ENCODE measurements around the gene FHIT.

The FHIT gene

DNA sequence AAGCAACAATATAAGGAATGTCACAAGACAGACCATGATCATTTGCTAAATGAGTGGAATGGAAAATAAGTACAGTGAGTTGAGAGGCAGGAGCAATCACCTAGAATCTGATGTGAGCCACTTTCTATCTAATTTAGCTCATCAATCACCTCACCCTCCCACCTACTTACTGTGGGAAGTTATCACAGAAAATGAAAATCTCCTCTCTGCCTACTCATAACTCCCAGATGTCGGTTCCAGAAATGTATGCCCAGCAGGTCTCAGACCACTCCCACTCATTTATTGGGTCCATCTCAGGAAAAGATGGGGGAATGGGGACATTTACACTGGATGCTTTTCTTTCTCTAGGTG, 270.9 kb downstream of the FHIT start:
- no peaks in the 10 kb centered on the region for H3K9me3 ChIP-seq (ENCODE audit: low read length)
- H3K27ac ChIP-seq (ENCODE audit: low read depth, low read length) = no peak overlapping the region
- H3K9ac ChIP-seq (ENCODE audit: low read length) = no peak overlapping the region
- no peaks in the 10 kb centered on the region for H3K36me3 ChIP-seq (ENCODE audit: insufficient read depth, low read length)
- H3K4me1 ChIP-seq (ENCODE audit: insufficient read depth, low read length) = no peaks in the 10 kb centered on the region
- no peak overlapping the region for H3K4me3 ChIP-seq (ENCODE audit: low read depth in 1 of 2, low read length in 2 of 2)
- no peaks in the 10 kb centered on the region for H3K27me3 ChIP-seq (ENCODE audit: control insufficient read depth in 1 of 2, insufficient read depth in 2 of 2, low read length in 2 of 2)

DNA sequence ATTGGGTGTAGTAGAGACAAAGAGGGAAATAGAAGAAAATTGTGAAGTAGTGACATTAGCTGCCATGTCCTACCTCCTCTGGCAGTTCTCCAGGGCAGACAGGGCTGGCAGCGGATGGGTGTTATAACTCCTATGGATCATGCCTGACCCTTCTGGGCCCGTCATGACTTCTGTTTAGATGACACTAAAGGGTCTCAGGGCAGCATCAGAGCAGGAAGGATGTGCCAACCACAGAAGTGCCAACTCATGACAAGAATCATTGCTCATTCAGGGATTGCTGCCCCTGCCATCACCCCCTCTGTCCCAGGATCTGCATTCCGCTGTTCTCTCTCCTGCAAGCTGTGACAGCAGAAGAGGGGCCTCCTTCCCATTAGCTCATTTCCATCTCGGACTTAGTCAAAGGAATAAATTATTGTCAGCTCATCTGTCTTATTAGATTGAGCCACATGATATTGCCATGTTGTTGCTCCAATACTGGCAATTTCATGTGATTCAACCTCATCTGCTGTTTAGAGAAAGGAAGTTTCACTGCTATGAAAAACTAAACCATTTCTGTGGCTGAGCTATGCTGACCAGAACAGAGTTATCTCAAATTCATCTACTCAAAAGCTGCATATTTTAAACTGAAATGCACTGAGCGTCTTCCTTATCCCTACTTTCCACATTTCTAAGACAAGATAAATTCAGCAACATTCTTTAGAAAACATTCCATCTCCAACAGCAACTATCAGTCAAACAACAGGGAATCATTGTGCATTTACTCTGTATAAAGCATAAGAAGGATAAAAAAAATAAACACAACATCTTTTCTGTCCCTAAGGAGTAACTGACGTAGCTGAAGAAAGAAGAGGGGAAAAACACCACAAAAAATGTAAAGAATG, 271.6 kb downstream of the FHIT start:
- no peaks in the 10 kb centered on the region for H3K9me3 ChIP-seq (ENCODE audit: low read length)
- H3K27ac ChIP-seq (ENCODE audit: low read depth, low read length) = no peak overlapping the region
- H3K36me3 ChIP-seq (ENCODE audit: insufficient read depth, low read length) = no peaks in the 10 kb centered on the region
- no peak overlapping the region for H3K4me3 ChIP-seq (ENCODE audit: low read depth in 1 of 2, low read length in 2 of 2)
- no peak overlapping the region for H3K9ac ChIP-seq (ENCODE audit: low read length)
- no peaks in the 10 kb centered on the region for H3K27me3 ChIP-seq (ENCODE audit: control insufficient read depth in 1 of 2, insufficient read depth in 2 of 2, low read length in 2 of 2)
- no peaks in the 10 kb centered on the region for H3K4me1 ChIP-seq (ENCODE audit: insufficient read depth, low read length)

DNA sequence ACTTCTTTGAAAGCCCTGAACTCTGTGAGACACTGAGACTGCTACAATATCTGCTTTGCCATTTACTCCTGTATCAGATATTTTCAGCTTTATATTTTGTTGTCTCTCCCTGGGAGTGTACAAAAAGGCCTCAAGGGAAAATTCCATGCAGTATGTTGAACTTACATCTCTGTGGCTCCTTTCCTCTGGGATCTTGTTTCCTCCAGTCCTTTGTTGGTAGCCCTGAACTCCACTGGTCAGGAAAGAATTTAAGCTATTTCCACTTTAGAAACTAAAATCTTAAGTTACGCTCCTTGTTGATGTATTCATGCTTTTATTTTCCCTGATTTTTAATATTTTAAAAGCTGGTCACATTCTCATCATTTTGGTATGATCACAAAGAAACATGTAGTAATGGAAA, 277.9 kb downstream of the FHIT start:
- no peak overlapping the region for H3K4me3 ChIP-seq (ENCODE audit: low read depth in 1 of 2, low read length in 2 of 2)
- H3K36me3 ChIP-seq (ENCODE audit: insufficient read depth, low read length) = no peaks in the 10 kb centered on the region
- H3K9me3 ChIP-seq (ENCODE audit: low read length) = no peaks in the 10 kb centered on the region

DNA sequence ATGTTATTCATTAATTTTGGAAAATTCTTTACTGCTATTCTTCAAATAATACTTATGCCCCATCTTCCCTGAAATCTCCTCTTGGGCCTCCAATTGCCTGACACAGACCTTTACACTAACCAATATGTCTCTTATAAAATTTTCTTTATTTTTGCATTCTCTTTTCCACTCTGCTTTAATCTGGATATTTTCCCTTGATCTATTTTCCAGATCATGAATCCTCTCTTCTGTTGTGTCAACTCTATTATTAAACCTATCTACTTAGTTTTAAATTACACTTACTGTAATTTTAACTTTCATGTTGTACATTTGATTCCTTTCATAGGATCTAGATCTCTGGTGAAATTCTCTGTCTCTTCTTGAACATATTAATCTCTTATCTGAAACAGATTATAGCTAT, 278.7 kb downstream of the FHIT start:
- no peaks in the 10 kb centered on the region for H3K4me1 ChIP-seq (ENCODE audit: insufficient read depth, low read length)
- H3K9ac ChIP-seq (ENCODE audit: low read length) = no peak overlapping the region
- no peaks in the 10 kb centered on the region for H3K36me3 ChIP-seq (ENCODE audit: insufficient read depth, low read length)
- no peaks in the 10 kb centered on the region for H3K27me3 ChIP-seq (ENCODE audit: control insufficient read depth in 1 of 2, insufficient read depth in 2 of 2, low read length in 2 of 2)
- no peak overlapping the region for H3K4me3 ChIP-seq (ENCODE audit: low read depth in 1 of 2, low read length in 2 of 2)
- H3K9me3 ChIP-seq (ENCODE audit: low read length) = no peaks in the 10 kb centered on the region
- H3K27ac ChIP-seq (ENCODE audit: low read depth, low read length) = no peak overlapping the region

More for the DNA sequence above, 277.9 kb downstream of the FHIT start:
- Histone ChIP-seq H3K4me1 (ENCODE audit: insufficient read depth, low read length) (no peaks in the 10 kb centered on the region), H3K27ac (ENCODE audit: low read depth, low read length) (no peak overlapping the region), H3K9ac (ENCODE audit: low read length) (no peak overlapping the region), H3K27me3 (ENCODE audit: control insufficient read depth in 1 of 2, insufficient read depth in 2 of 2, low read length in 2 of 2) (no peaks in the 10 kb centered on the region)

DNA sequence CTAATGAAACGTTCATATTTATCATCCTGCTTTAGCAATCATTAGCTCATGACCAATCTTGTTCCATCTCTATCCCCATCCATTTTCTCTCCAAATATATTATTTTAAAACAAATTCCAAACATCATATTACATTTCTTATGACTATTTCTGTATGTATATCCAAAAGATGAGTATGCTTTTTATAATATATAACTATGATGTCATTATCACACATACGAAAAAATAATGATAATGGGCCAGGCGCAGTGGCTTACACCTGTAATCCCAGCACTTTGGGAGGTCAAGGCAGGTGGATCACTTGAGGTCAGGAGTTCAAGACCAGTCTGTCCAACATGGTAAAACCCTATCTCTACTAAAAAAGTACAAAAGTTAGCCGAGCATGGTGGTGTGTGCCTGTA, 280.4 kb downstream of the FHIT start:
- no peak overlapping the region for H3K4me3 ChIP-seq (ENCODE audit: low read depth in 1 of 2, low read length in 2 of 2)
- no peak overlapping the region for H3K9ac ChIP-seq (ENCODE audit: low read length)
- no peaks in the 10 kb centered on the region for H3K36me3 ChIP-seq (ENCODE audit: insufficient read depth, low read length)
- no peak overlapping the region for H3K27ac ChIP-seq (ENCODE audit: low read depth, low read length)
- H3K9me3 ChIP-seq (ENCODE audit: low read length) = no peaks in the 10 kb centered on the region
- H3K27me3 ChIP-seq (ENCODE audit: control insufficient read depth in 1 of 2, insufficient read depth in 2 of 2, low read length in 2 of 2) = no peaks in the 10 kb centered on the region
- H3K4me1 ChIP-seq (ENCODE audit: insufficient read depth, low read length) = no peaks in the 10 kb centered on the region

DNA sequence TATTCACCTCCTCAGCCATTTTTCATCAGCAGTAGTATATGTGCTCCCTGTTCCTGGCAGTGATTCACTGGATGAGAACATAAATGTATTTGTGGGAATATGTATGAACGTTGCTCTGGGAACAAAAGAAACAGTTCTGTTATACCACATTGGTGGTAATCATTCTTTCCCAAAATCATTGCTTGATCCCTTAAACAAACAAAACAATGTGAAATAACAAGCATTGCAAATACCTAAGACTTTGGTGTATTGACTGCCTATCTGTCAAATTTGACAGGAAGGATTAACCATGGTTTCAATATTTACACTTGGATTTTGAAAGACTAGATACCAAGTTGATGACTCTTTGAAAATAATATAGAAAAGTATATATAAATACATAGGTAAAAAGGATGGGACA, 284.1 kb downstream of the FHIT start:
- Histone ChIP-seq H3K4me3 (ENCODE audit: low read depth in 1 of 2, low read length in 2 of 2) (no peak overlapping the region), H3K9ac (ENCODE audit: low read length) (no peak overlapping the region), H3K27ac (ENCODE audit: low read depth, low read length) (no peak overlapping the region), H3K9me3 (ENCODE audit: low read length) (no peaks in the 10 kb centered on the region), H3K36me3 (ENCODE audit: insufficient read depth, low read length) (no peaks in the 10 kb centered on the region), H3K27me3 (ENCODE audit: control insufficient read depth in 1 of 2, insufficient read depth in 2 of 2, low read length in 2 of 2) (no peaks in the 10 kb centered on the region), H3K4me1 (ENCODE audit: insufficient read depth, low read length) (no peaks in the 10 kb centered on the region)

DNA sequence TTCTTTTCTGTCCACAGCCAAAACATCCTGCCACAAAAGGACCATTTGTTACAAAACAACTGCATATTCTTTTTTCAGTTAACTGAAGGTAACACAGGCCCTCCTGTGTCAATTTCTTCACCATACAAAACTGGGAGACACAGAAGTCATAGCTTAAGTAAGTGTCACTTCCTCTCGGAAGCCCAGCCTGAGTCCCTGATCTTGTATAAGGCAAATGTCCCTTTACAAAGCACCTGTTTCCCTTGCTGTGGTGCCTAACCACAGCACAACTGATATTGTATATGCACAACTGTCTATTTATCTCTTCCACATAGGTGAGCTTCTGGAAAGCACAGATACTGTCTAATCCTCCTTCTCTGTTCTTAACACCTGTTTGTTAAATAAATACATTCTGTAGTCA, 293.7 kb downstream of the FHIT start:
- H3K4me3 ChIP-seq (ENCODE audit: low read depth in 1 of 2, low read length in 2 of 2) = no peak overlapping the region
- no peak overlapping the region for H3K9ac ChIP-seq (ENCODE audit: low read length)
- no peaks in the 10 kb centered on the region for H3K36me3 ChIP-seq (ENCODE audit: insufficient read depth, low read length)
- no peaks in the 10 kb centered on the region for H3K27me3 ChIP-seq (ENCODE audit: control insufficient read depth in 1 of 2, insufficient read depth in 2 of 2, low read length in 2 of 2)
- H3K27ac ChIP-seq (ENCODE audit: low read depth, low read length) = no peak overlapping the region
- no peaks in the 10 kb centered on the region for H3K4me1 ChIP-seq (ENCODE audit: insufficient read depth, low read length)
- no peaks in the 10 kb centered on the region for H3K9me3 ChIP-seq (ENCODE audit: low read length)

DNA sequence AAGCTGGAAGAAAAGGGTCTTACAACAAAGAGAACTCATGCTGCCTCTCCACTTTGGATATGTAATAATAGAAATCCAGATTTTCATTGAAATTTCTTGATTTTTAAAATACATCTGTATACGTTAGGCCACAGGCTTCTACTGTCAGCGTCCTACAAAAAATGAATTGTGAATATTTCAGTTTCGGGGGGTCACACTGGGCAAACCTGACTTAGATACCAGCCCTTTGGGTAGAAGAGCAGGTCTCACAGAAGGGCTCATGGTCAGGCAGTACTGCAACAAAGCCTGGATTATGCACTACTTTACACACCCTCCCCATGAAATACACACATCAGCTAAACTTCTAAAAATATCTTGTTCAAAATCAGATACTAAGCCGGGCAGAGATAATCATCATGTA, 294.5 kb downstream of the FHIT start:
- Histone ChIP-seq H3K9me3 (ENCODE audit: low read length) (no peaks in the 10 kb centered on the region), H3K27ac (ENCODE audit: low read depth, low read length) (no peak overlapping the region), H3K9ac (ENCODE audit: low read length) (no peak overlapping the region), H3K36me3 (ENCODE audit: insufficient read depth, low read length) (no peaks in the 10 kb centered on the region), H3K4me3 (ENCODE audit: low read depth in 1 of 2, low read length in 2 of 2) (no peak overlapping the region), H3K27me3 (ENCODE audit: control insufficient read depth in 1 of 2, insufficient read depth in 2 of 2, low read length in 2 of 2) (no peaks in the 10 kb centered on the region), H3K4me1 (ENCODE audit: insufficient read depth, low read length) (no peaks in the 10 kb centered on the region)

DNA sequence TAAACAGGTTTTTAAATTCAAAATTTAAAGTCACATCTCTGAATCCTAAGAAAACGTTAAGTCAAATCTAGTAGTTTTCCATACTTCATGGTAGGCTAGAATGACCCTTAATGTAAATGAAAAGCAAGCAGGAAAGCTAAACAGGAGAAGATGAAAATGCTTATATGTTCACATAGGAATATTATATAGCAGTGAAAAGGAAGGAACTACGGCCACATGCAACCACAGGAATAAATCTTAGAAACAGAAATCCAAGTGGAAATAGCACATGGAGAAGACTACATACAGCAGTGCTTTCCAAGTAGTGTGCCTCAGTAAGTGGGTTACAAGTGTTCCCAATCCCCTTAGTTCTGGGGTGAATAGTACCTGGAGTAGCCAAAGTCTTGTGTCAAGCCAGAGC, 296.2 kb downstream of the FHIT start:
- Histone ChIP-seq H3K27ac (ENCODE audit: low read depth, low read length) (no peak overlapping the region), H3K9ac (ENCODE audit: low read length) (no peak overlapping the region), H3K36me3 (ENCODE audit: insufficient read depth, low read length) (no peaks in the 10 kb centered on the region), H3K27me3 (ENCODE audit: control insufficient read depth in 1 of 2, insufficient read depth in 2 of 2, low read length in 2 of 2) (no peaks in the 10 kb centered on the region), H3K4me1 (ENCODE audit: insufficient read depth, low read length) (no peaks in the 10 kb centered on the region), H3K4me3 (ENCODE audit: low read depth in 1 of 2, low read length in 2 of 2) (no peak overlapping the region), H3K9me3 (ENCODE audit: low read length) (no peaks in the 10 kb centered on the region)

DNA sequence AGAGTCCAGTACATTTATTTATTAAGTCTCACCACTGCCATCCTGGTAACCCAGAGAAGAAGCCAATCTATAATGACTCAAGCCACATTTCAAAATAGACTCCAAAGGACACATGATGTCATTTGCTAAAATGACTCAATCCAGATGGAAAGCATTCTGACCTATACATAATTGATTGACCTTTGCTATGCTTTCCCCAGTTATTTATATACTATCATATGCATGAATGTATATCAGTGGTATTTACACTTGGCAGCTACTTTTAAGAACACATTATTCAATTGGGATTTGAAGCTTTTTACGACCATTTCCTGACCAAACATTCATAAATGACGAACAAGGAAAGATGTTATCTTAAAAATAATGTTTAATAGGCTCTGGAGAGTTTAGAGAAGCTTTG, 297.2 kb downstream of the FHIT start:
- Histone ChIP-seq H3K9me3 (ENCODE audit: low read length) (no peaks in the 10 kb centered on the region), H3K36me3 (ENCODE audit: insufficient read depth, low read length) (no peaks in the 10 kb centered on the region), H3K27me3 (ENCODE audit: control insufficient read depth in 1 of 2, insufficient read depth in 2 of 2, low read length in 2 of 2) (no peaks in the 10 kb centered on the region), H3K9ac (ENCODE audit: low read length) (no peak overlapping the region), H3K27ac (ENCODE audit: low read depth, low read length) (no peak overlapping the region), H3K4me1 (ENCODE audit: insufficient read depth, low read length) (no peaks in the 10 kb centered on the region), H3K4me3 (ENCODE audit: low read depth in 1 of 2, low read length in 2 of 2) (no peak overlapping the region)

DNA sequence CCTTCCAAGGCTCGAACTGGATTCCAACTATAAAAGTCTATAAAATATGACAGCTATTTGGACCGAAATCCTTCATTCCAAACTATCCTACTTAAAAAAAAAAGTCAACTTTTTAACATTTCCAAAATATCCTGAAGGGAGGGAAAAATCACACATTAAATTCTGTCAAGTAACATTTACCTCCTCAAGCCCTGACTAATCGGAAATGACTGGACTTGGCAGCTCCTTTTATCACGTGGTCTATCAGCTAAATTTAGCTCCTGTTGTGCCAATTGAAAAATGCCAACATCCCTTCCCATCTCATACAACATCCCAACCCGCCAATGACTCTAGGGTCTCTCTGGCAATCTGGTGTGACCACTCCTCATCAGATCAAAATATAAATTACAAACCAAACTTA, 297.9 kb downstream of the FHIT start:
- H3K27ac ChIP-seq (ENCODE audit: low read depth, low read length) = no peak overlapping the region
- H3K4me3 ChIP-seq (ENCODE audit: low read depth in 1 of 2, low read length in 2 of 2) = no peak overlapping the region
- no peaks in the 10 kb centered on the region for H3K36me3 ChIP-seq (ENCODE audit: insufficient read depth, low read length)
- no peaks in the 10 kb centered on the region for H3K9me3 ChIP-seq (ENCODE audit: low read length)
- H3K4me1 ChIP-seq (ENCODE audit: insufficient read depth, low read length) = no peaks in the 10 kb centered on the region
- H3K9ac ChIP-seq (ENCODE audit: low read length) = no peak overlapping the region
- no peaks in the 10 kb centered on the region for H3K27me3 ChIP-seq (ENCODE audit: control insufficient read depth in 1 of 2, insufficient read depth in 2 of 2, low read length in 2 of 2)

DNA sequence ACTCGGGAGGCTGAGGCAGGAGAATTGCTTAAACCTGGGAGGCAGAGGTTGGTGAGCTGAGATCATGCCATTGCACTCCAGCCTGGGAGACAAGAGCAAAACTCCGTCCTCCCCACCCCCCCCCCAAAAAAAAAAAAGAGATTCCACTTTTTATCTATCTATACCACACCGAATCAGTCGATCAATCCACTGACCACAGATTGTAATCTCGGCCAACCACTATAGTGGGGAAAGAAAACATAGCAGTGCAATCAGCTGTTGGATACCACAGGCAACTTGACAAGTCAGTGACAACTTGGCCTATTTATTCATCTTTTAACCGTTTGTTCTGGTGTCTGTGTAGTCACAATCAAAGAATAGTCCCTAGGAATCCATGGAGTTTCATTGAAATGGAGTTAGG, 299.2 kb downstream of the FHIT start:
- H3K36me3 ChIP-seq (ENCODE audit: insufficient read depth, low read length) = no peaks in the 10 kb centered on the region
- no peak overlapping the region for H3K27ac ChIP-seq (ENCODE audit: low read depth, low read length)
- H3K9me3 ChIP-seq (ENCODE audit: low read length) = no peaks in the 10 kb centered on the region
- H3K4me1 ChIP-seq (ENCODE audit: insufficient read depth, low read length) = no peaks in the 10 kb centered on the region
- no peaks in the 10 kb centered on the region for H3K27me3 ChIP-seq (ENCODE audit: control insufficient read depth in 1 of 2, insufficient read depth in 2 of 2, low read length in 2 of 2)
- no peak overlapping the region for H3K9ac ChIP-seq (ENCODE audit: low read length)
- H3K4me3 ChIP-seq (ENCODE audit: low read depth in 1 of 2, low read length in 2 of 2) = no peak overlapping the region
